HG02885 (cell line): ENCODE measurements around the gene MICALL2.

Experiments
- ATAC-seq: cut with Tn5 transposase; IDR thresholded peaks from one replicate; pipeline ENCODE4 v1.9.1; 2021; ENCODE audit warnings: mild to moderate bottlenecking; ENCODE audit not compliant: unreplicated experiment, poor library complexity

MICALL2 gene

DNA sequence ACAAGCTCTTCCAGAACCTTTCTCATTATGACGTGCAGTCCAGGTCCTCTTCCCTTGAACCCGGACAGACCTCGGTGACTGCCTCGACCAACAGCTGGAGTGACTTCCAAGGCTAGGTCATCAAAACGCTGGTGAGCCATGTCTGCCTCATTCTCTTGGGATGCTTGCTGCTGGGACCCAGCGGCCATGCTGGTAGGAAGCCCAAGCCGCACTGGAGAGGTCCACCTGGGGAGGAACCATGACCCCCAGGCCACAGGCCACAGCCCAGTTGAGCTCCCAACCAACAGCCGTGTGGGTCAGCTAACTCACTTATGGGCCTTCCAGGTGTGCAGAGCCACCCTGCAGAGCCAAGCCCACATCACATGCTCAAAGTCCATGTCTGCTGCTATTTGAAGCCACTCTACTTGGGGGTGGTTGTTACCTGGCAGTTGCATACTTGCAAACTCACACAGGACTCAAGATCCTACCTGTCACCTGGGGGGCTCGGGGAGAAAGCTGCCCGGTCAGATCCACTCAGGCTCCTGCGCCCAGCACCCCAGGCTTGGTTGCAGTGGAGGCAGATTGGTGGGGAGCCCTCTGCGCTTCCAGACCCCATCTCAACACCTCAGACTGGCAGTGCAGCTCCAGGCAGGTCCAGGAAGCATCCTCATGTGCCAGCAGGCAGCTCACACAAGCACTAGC lies 57.0 kb downstream of the MICALL2 start:
- ATAC-seq: no peak

DNA sequence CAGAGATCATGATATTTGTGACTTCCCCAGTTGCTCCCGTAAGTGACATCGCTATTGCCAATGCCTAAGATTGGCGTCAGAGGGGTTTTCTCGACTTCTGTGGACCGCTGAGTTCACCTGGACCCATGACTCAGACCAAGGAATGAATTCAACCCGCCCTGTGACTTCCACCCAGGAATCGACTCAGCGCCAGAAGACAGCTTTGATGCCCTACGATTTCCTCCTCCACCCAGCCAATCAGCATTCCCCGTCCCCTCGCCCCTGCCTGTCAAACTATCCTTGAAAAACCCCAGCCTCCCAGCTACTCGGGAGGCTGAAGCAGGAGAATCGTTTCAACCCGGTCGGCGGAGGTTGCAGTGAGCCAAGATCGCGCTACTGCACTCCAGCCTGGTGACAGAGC lies 58.3 kb downstream of the MICALL2 start:
- no peak for ATAC-seq

DNA sequence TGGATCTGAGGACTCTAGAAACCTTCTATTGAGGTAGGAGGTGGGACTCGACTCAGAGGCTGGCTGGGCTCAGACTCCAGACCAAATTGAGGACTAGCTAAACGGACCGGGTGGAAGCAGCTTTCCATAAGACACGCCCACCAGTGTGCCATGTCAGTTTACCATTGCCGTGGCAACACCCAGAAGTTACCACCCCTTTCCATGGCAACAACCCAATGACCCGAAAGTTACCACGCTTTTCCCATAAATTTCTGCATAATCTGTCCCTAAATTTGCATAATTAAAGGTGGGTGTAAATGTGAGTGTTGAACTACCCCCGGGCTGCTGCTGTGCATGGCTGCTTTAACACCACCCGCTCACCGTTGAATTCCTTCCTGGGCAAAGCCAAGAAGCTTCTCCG lies 58.9 kb downstream of the MICALL2 start:
- ATAC-seq: no peak

DNA sequence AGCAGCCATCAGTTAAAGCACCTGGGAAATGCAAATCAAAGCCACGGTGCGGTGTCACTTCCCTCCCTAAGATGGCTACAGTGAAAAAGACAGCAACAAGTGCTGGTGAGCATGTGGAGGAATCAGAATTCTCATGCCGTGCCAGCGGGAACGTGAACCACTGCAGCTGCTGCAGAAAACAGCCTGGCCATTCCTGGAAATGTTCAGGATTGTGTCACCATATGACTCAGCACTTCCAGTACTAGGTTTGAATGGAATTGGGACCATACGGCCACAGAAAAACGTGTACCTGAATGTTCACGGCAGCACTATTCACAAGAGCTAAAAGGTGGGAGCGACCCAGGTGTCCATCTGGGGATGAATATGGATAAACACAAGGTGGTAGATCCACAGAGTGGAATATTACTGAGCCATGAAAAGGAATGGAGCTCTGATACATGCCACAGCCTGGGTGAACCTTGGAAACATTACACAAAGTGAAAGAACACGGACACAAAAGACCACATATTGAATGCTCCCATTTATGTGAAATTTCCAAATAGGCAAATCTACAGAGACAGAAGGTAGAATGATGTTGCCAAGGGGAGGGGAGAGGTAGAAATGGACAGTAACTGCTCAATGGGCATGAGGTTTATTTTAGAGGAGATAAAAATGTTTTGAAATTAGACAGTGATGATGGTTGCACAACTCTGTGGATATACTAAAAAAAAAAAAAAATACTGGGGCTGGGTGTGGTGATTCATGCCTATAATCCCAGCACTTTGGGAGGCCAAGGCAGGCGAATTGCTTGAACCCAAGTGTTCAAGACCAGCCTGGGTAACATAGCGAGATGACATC lies 61.6 kb downstream of the MICALL2 start:
- no peak for ATAC-seq

DNA sequence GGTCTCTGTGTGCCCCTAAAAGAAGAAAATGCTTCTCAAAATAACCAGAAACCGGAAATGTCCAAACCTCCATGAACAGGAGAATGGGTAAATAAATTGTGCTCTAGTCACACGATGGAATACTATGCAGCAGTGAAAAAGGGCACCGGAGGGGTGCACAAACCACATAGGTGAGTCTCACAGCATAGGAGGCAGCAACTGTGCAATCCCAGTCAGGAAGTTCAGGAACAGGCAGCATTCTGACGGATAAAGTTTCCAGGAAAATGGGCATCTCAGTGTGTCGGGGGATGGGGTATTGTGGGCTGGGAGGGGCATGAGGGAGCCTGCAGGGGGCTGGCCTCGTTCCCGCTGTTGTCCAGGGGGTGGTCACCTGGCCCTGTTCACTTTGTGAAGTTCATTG lies 63.1 kb downstream of the MICALL2 start:
- ATAC-seq: no peak

DNA sequence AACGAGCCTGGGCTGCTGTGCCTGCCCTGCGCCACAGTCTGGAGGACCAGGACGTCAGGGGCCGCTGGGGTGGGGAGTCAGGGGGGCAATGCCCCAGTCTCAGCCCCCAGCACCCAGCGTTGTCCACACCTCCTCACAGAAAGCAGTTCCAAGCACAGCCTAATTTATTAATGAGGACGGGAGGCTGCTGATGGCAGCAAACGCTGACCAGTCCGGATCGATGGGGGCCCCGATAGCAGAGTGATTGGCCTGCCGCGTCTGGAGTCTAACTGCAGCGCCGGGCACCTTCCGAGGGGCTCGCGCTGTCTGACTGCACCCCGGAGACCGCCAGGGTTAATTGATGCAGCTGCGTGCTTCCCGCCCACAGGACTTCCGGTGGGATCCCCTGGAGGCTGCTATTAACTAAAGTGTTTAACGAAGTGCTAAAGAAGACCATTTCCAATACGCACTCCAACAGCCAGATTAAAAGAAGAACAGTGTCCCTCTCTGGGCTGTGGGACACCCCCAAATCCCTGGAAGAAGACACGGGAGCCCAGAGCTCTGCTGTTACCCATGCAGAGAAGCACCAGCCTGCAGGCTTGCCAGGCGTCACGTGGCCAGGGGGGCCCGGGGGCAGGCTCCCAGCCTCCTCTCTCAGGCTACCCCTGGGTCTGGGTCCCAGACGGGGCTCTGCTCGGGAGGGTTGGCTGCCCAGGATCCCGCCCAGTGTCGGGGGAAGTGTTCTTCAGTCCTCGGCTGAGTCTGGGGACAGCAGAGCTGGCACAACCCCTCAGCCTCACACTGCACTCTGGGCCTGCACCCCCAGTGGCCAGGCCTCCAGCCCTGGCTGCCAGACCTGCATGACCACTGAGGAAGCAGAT lies 63.8 kb downstream of the MICALL2 start:
- no peak for ATAC-seq

DNA sequence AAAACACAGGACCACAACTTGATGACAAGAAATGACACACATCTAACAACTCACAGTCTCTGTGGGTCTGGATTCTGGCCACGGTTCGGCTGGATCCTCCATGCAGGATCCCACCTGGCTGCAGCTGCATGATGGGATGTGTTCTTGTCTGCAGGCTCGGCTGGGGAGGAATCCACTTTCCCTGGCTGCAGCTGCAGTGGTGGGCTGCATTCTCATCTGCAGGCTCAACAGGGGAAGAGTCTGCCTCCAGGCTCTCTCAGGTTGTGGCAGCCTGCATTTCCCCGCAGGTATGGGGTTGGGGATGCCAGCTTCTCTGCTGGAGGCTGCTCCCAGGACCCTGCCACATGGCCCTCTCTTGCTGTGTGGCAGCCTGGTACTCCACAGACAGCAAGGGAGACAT lies 64.9 kb downstream of the MICALL2 start:
- no peak for ATAC-seq

DNA sequence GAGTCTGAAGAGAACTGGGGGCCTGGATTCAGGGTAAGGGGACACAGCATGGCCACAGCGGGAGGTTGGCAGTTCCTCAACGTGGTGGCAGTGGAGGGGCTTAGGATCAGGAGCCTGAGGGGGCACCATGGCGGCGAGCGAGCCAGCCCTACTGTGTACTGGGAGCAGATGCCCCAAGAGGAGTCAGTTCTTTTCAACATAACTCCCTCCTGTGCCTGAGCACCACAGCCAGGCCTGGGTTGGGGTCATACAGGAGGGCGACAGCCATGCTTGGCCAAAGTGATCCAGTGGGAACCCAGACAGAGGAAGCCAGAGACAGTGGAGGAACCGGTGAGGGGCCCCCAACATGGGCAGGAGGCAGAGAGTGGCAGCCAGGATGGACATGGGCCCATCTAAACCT lies 65.8 kb downstream of the MICALL2 start:
- no peak for ATAC-seq

DNA sequence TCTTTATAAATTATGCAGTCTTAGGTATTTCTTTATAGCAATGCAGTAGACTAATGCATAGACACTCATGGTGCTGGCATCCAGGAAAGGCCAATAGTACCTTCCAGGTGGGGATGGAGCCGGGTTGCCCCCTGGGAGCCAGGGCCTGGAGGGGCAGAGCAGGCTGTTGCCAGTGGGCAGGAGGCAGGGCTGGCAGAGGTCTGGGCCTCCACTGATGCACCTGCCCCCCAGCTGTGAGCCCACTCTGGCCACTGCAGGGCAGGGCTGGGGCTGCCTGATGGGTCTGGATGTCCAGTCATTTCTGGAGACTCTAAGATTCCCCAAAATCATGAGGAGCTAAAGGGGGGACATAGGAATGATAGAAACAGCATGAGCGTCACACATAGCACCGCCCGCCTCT lies 66.7 kb downstream of the MICALL2 start:
- no peak for ATAC-seq

DNA sequence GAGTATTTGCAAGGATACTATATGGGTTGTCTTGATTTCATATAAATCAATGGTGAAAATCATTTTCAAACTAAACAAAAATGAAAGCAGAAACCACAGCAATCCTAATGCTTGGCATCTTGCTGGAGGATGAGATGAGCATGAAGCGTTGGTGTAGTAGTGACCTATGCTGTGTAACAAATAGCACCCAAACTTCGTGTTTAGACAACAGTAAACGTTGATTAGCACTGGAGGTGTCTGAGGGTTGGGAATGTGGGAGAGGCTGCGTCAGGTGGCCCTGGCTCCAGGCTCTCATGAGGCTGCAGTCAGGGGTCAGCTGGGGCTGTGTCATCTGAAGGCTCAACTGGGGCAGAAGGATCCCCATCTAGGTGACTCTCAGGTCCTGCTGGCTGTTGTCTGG lies 67.8 kb downstream of the MICALL2 start:
- no peak for ATAC-seq

DNA sequence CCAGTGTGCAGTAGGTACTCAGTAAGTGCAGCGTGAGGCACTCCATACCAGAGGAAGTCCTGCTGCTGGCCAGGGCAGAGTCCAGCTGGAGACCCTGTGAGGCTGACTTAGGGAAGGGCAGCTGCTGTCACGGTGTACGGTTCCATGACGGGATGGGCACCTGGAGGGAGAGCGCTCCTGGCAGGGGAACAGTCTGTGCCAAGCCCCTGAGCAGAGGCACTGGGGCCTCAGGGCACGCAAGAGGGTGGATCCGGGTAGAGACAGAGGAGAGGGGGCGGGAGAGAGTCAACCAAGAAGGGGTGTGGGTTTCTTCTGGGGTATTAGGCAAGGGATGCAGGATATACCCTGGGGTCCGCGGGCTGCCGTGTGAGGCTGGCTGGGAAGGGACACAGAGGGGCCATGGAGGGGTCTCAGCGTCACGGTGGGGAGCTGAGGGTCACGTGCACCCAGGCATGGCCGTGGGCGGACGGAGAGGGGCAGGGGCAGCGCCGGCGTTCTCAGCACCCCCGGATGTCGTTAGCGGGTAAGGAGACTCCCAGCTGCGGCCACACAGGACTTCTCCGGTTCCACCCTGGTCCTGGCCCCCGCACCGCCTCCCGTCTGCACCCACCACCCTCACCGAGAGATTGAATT lies 70.5 kb downstream of the MICALL2 start:
- no peak for ATAC-seq

DNA sequence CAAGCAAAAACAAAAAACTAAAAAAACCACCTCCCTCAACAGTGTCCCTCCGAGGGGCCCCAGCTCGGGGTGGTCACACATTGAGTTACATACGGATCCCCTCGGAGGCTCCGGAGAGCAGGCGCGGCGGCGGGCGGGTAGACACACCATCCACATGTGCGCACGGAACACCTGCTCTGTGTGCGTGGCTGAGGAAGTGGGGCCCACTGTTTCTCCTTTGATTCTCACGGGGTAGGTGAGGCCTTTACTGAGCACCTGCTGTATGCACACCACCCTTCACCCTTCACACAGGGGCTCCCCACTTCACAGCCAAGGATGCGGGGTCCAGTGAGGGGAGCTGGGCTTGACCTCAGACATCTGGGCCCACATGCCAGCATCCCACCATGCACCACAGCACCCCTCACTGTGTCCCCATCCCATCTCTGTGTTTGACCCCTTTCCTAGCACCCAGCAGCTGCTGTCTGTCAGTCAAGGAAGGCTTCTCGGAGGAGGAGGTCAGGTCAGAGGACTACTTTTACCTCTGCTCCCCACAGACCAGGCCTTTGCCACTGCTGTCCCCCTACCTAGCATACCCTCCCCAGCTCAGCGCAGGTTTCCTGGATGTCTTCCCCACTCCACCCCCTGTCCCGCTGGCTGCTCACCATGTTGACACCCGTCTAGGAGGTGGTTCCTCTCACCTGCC lies 71.1 kb downstream of the MICALL2 start:
- ATAC-seq: no peak

DNA sequence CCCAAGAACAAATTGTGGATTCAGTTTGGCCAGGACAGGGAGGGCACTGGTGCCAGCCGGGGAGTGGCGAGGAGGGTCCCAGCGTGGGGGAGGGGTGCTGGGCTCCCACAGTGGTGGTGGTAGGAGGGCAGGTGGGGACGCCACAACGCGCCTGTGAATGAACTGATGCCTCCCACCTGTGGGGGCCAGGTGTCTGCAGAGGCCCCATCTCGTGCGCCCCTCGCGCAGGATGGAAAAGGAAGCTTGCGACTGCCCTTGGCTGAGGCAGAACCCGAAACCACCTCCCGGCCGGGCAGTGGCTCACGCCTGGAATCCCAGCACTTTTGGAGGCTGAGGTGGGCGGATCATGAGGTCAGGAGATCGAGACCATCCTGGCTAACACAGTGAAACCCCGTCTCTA lies 72.0 kb downstream of the MICALL2 start:
- no peak for ATAC-seq

DNA sequence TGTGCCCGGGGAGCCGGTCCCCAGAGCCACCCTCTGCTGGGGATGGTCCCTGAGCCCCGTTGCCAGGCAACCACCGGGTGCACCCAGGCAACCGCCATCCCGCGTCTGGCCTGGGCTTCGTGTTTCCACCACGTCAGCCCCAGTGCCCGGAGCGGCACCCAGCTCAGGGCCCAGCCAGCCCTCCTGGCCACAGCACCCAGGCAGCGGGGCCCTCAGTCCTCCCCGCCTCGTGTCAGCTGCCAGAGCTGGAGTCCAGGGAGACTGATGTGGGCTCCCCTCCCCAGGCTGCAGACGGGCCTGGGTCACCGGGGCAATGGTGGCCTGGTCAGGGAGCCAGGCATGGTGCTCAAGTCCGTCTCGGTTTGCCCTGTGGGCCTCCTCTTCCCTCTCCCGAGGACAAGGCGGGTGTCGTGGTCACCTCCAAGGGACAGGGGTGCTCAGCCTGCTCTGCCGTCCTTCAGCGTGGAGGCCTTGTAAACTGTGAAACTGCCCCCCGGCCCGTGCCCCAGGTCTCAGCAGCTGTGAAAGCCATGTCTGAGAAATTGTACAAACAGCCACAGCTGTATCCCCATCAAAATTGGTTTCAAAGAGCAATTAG lies 72.5 kb downstream of the MICALL2 start:
- no peak for ATAC-seq

DNA sequence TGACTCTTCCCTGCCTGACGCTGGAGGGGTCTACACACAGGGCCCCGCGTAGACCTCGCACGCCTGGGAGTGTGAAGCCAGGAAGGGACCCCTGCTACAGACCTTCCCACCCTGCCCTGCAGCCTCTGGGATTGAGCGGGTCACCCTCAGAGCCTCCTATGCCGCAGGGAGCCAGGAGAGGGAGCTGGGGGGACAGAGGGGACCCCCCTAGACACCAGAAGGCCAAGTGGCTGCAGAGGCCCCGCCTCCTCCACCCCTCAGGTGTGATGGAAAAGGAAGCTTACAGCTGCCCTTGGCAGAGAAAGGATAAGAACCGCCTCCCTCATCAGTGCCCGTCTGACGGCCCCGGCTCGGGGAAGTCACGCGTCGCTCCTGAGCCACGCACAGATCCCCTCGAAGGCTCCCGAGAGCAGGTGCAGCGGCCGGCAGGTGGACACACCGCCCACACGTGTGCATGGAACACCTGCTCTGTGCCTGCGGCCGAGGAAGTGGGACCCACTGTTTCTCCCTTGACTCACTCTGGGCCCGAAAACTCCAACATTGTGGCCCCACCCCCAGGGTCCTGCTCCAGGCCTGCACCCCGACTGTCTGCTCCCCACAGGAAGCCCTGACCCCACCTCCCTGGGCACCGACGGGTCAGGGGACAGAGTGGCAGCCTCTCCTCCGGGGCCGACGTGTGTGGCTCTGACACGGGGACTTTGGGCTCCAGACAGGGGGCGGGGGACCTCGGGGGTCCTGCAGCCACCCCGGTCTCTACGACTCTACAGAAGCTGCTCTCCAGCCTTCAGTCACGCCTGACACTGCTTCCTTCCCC lies 73.3 kb downstream of the MICALL2 start:
- ATAC-seq: no peak

DNA sequence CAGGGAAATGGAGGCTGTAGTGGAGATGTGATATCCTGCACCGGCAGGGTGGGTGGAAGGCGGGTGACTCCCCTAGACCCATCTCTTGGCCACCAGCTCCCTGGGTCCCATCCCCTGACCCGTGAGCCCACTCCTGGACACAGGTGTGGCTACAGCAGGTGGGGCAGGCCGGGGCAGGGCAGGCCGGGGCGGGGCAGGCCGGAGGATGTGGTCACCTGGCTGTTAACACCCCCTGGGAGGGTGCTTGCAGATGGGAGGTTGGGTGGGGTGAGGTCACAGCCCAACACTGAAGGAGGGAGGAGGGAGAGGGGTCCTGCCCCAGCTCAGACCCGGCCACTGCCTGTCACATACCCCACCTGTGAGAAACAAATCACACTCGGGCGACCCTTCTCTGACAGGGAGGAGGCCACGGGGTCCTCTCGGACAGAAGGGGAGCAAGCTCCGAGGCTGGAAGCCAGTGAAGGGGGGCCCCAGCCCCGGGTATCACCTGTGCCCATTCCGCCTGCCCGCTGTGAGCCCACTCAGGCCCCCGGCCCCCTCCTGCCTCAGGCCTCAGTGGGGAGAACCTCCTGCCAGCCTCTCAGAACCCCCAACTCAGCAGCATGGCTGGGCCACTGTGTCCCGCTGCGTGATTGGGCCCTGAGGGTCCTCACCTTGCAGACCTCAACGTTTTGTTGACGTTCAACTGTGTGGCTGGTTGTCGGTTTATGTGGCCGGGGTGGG lies 74.0 kb downstream of the MICALL2 start:
- ATAC-seq: no peak
